T-helper 2 cell (primary cell): ENCODE data around the gene BMERB1.

Source experiments
- DNase-seq, 5 experiments: peaks; one replicate each; pipeline versions ENCODE4 v3.0.0 to v3.0.0-alpha.2; 2012 to 2022

The BMERB1 gene

GRCh38 chr16:15617901-15618300 is 183.5 kb downstream of the BMERB1 start:
- no peak for DNase-seq

- no peak for DNase-seq
These were observed 184.0 kb downstream of the BMERB1 start for GRCh38 chr16:15618392-15618791.

- DNase-seq = no peak
These were observed 186.3 kb downstream of the BMERB1 start for GRCh38 chr16:15620611-15621195.

GRCh38 chr16:15621456-15621855 is 187.1 kb downstream of the BMERB1 start:
- no peak for DNase-seq

- DNase-seq = no peak
These were observed 187.5 kb downstream of the BMERB1 start for GRCh38 chr16:15621889-15622288.

- DNase-seq = no peak
These were observed 197.5 kb downstream of the BMERB1 start for GRCh38 chr16:15631730-15632409.

GRCh38 chr16:15635926-15636325 is 201.5 kb downstream of the BMERB1 start:
- no peak for DNase-seq

- peak in 1 of 5 experiments; percentile 45 for DNase-seq
These were observed 202.0 kb downstream of the BMERB1 start for GRCh38 chr16:15636392-15636873.
